ENCODE measurements around the gene CDK11A.

The CDK11A gene

GRCh38 chr1:1724035-1724864 is at the start of gene CDK11A:
CDK11A (minus strand) TSS chr1:1724357; CDS start chr1:1722818, 1,539 bp downstream.
- peak; percentile 99 for DNase-seq (ENCODE audit: low read depth)

- no peak for DNase-seq (ENCODE audit: low read depth)
Observed at GRCh38 chr1:1773874-1774273, 49.7 kb upstream of the CDK11A start.

- DNase-seq (ENCODE audit: low read depth): no peak
Observed at GRCh38 chr1:1771096-1771495, 46.9 kb upstream of the CDK11A start.

GRCh38 chr1:1770102-1770501 is 45.9 kb upstream of the CDK11A start:
- no peak for DNase-seq (ENCODE audit: low read depth)

GRCh38 chr1:1768249-1768992 is 44.3 kb upstream of the CDK11A start:
- DNase-seq (ENCODE audit: low read depth): no peak

GRCh38 chr1:1764876-1765470 is 40.8 kb upstream of the CDK11A start:
- no peak for DNase-seq (ENCODE audit: low read depth)

GRCh38 chr1:1763657-1764621 is 39.8 kb upstream of the CDK11A start:
- DNase-seq (ENCODE audit: low read depth): no peak

- no peak for DNase-seq (ENCODE audit: low read depth)
Observed at GRCh38 chr1:1761504-1762376, 37.6 kb upstream of the CDK11A start.

GRCh38 chr1:1760715-1761114 is 36.6 kb upstream of the CDK11A start:
- no peak for DNase-seq (ENCODE audit: low read depth)

- DNase-seq (ENCODE audit: low read depth): no peak
Observed at GRCh38 chr1:1760345-1760650, 36.1 kb upstream of the CDK11A start.

GRCh38 chr1:1759456-1760344 is 35.5 kb upstream of the CDK11A start:
- no peak for DNase-seq (ENCODE audit: low read depth)

GRCh38 chr1:1758692-1759455 is 34.7 kb upstream of the CDK11A start:
- DNase-seq (ENCODE audit: low read depth): no peak

GRCh38 chr1:1758059-1758621 is 34.0 kb upstream of the CDK11A start:
- no peak for DNase-seq (ENCODE audit: low read depth)

- DNase-seq (ENCODE audit: low read depth): no peak
Observed at GRCh38 chr1:1757422-1758058, 33.4 kb upstream of the CDK11A start.

- no peak for DNase-seq (ENCODE audit: low read depth)
Observed at GRCh38 chr1:1756661-1757421, 32.7 kb upstream of the CDK11A start.

- DNase-seq (ENCODE audit: low read depth): no peak
Observed at GRCh38 chr1:1755852-1756251, 31.7 kb upstream of the CDK11A start.

GRCh38 chr1:1755426-1755825 is 31.3 kb upstream of the CDK11A start:
- DNase-seq (ENCODE audit: low read depth): no peak
